T-helper 17 cell (primary cell): ENCODE results near the gene SERTAD2. TPM values are rescaled to one million over a fixed set of nuclear protein-coding genes. Genes with fewer than 3 reads are reported as not detected.

ENCODE experiments used
- ATAC-seq: fragments of 150-1000 bp; cut with Tn5 transposase; 2 replicates; pipeline ENCODE4 v1.10.0; 2021; ENCODE audit warnings: mild to moderate bottlenecking, moderate library complexity
- DNase-seq, 3 donors: peaks; one replicate each; pipeline versions ENCODE4 v3.0.0 to v3.0.0-alpha.2; 2020 to 2021
- H3K9me3 ChIP-seq: one replicate; pipeline ENCODE4 v1.7.0; 2013; ENCODE audit warnings: low read length, mild to moderate bottlenecking; ENCODE audit not compliant: control insufficient read depth, poor library complexity, severe bottlenecking
- H3K27ac Mint-ChIP-seq: one replicate; pipeline ENCODE4 v1.8.0; 2022; ENCODE audit warnings: mild to moderate bottlenecking, moderate library complexity, mixed read lengths
- H3K27me3 Mint-ChIP-seq: one replicate; pipeline ENCODE4 v1.8.0; 2022; ENCODE audit warnings: mixed read lengths
- H3K36me3 Mint-ChIP-seq: one replicate; pipeline ENCODE4 v1.8.0; 2022; ENCODE audit warnings: low read depth, mixed read lengths
- H3K4me1 Mint-ChIP-seq: one replicate; pipeline ENCODE4 v1.8.0; 2022; ENCODE audit warnings: mild to moderate bottlenecking, mixed read lengths
- H3K4me3 Mint-ChIP-seq: one replicate; pipeline ENCODE4 v1.8.0; 2022; ENCODE audit warnings: mild to moderate bottlenecking, moderate library complexity, mixed read lengths
- total RNA-seq, 4 donors: library from RNA in 2 of 4; stranded (reverse) in 2 of 4; gene quantifications; one replicate each; pipeline ENCODE4 v1.2.3 and lab custom pipeline; 2022 to 2026

Gene SERTAD2
- total RNA-seq, 2 donors from 2014 or later, result 26.4 to 31.1 TPM

- no peaks in the 10 kb centered on the region for H3K27me3 Mint-ChIP-seq
- no peaks in the 10 kb centered on the region for H3K9me3 ChIP-seq
- ATAC-seq (no peak), DNase-seq (no peak)
- peaks cover 5% of the 10 kb centered on the region for H3K4me1 Mint-ChIP-seq
- H3K36me3 Mint-ChIP-seq, result peaks cover 4% of the 10 kb centered on the region
- H3K4me3 Mint-ChIP-seq, result no peak overlapping the region
- H3K27ac Mint-ChIP-seq, result no peak overlapping the region
These were observed 31.7 kb upstream of the SERTAD2 start for GRCh38 chr2:64685430-64685829.

- no peak overlapping the region for H3K27ac Mint-ChIP-seq
- peaks cover 4% of the 10 kb centered on the region for H3K36me3 Mint-ChIP-seq
- ATAC-seq (no peak), DNase-seq (no peak)
- H3K4me3 Mint-ChIP-seq, result no peak overlapping the region
- no peaks in the 10 kb centered on the region for H3K9me3 ChIP-seq
- H3K27me3 Mint-ChIP-seq, result no peaks in the 10 kb centered on the region
- H3K4me1 Mint-ChIP-seq, result peaks cover 5% of the 10 kb centered on the region
These were observed 30.2 kb upstream of the SERTAD2 start for GRCh38 chr2:64683771-64684510.

GRCh38 chr2:64681479-64681967 lies 27.8 kb upstream of the SERTAD2 start:
- no peak overlapping the region for H3K4me3 Mint-ChIP-seq
- ATAC-seq (no peak), DNase-seq (no peak)
- no peaks in the 10 kb centered on the region for H3K9me3 ChIP-seq
- H3K27ac Mint-ChIP-seq, result no peak overlapping the region
- H3K4me1 Mint-ChIP-seq, result peaks cover 14% of the 10 kb centered on the region
- H3K27me3 Mint-ChIP-seq, result no peaks in the 10 kb centered on the region
- H3K36me3 Mint-ChIP-seq, result peaks cover 4% of the 10 kb centered on the region

GRCh38 chr2:64679673-64680425 lies 26.1 kb upstream of the SERTAD2 start:
- no peak for DNase-seq
- no peak overlapping the region for H3K27ac Mint-ChIP-seq

GRCh38 chr2:64678771-64679590 lies 25.3 kb upstream of the SERTAD2 start:
- peak overlapping the region; percentile 63 for H3K27ac Mint-ChIP-seq
- no peak overlapping the region for H3K4me3 Mint-ChIP-seq
- H3K36me3 Mint-ChIP-seq, result peaks cover 4% of the 10 kb centered on the region
- no peaks in the 10 kb centered on the region for H3K9me3 ChIP-seq
- H3K27me3 Mint-ChIP-seq, result no peaks in the 10 kb centered on the region
- no peak for DNase-seq
- no peak for ATAC-seq
- peaks cover 14% of the 10 kb centered on the region for H3K4me1 Mint-ChIP-seq

More at GRCh38 chr2:64679673-64680425, 26.1 kb upstream of the SERTAD2 start:
- Mint-ChIP-seq H3K4me3 (no peak overlapping the region), H3K36me3 (peaks cover 4% of the 10 kb centered on the region), H3K4me1 (peaks cover 14% of the 10 kb centered on the region), H3K27me3 (no peaks in the 10 kb centered on the region)
- H3K9me3 ChIP-seq, result no peaks in the 10 kb centered on the region
- no peak for ATAC-seq

GRCh38 chr2:64677530-64677929 lies 23.8 kb upstream of the SERTAD2 start:
- Mint-ChIP-seq H3K4me3 (no peak overlapping the region), H3K4me1 (peaks cover 14% of the 10 kb centered on the region), H3K27ac (no peak overlapping the region), H3K27me3 (no peaks in the 10 kb centered on the region), H3K36me3 (peaks cover 2% of the 10 kb centered on the region)
- H3K9me3 ChIP-seq, result no peaks in the 10 kb centered on the region
- DNase-seq, result no peak
- ATAC-seq, result no peak

- H3K9me3 ChIP-seq, result no peaks in the 10 kb centered on the region
- DNase-seq (no peak), ATAC-seq (no peak)
- H3K4me3 Mint-ChIP-seq, result no peak overlapping the region
- no peak overlapping the region for H3K27ac Mint-ChIP-seq
- H3K27me3 Mint-ChIP-seq, result no peaks in the 10 kb centered on the region
- peaks cover 9% of the 10 kb centered on the region for H3K4me1 Mint-ChIP-seq
- no peaks in the 10 kb centered on the region for H3K36me3 Mint-ChIP-seq
These were observed 22.1 kb upstream of the SERTAD2 start for GRCh38 chr2:64675860-64676259.

- ATAC-seq (no peak), DNase-seq (no peak)
- no peaks in the 10 kb centered on the region for H3K9me3 ChIP-seq
- Mint-ChIP-seq H3K4me3 (no peak overlapping the region), H3K4me1 (peaks cover 6% of the 10 kb centered on the region), H3K27ac (peak overlapping the region; percentile 34), H3K27me3 (no peaks in the 10 kb centered on the region), H3K36me3 (no peaks in the 10 kb centered on the region)
These were observed 19.0 kb upstream of the SERTAD2 start for GRCh38 chr2:64672708-64673107.

- Mint-ChIP-seq H3K36me3 (no peaks in the 10 kb centered on the region), H3K4me1 (peaks cover 17% of the 10 kb centered on the region), H3K4me3 (no peak overlapping the region), H3K27me3 (no peaks in the 10 kb centered on the region), H3K27ac (no peak overlapping the region)
- H3K9me3 ChIP-seq, result no peaks in the 10 kb centered on the region
- ATAC-seq (no peak), DNase-seq (no peak)
These were observed 16.3 kb upstream of the SERTAD2 start for GRCh38 chr2:64670047-64670446.

GRCh38 chr2:64669288-64669687 lies 15.6 kb upstream of the SERTAD2 start:
- no peaks in the 10 kb centered on the region for H3K36me3 Mint-ChIP-seq
- DNase-seq (no peak), ATAC-seq (no peak)
- peaks cover 17% of the 10 kb centered on the region for H3K4me1 Mint-ChIP-seq
- H3K27ac Mint-ChIP-seq, result no peak overlapping the region
- H3K27me3 Mint-ChIP-seq, result no peaks in the 10 kb centered on the region
- H3K9me3 ChIP-seq, result no peaks in the 10 kb centered on the region
- H3K4me3 Mint-ChIP-seq, result no peak overlapping the region

- DNase-seq (no peak), ATAC-seq (no peak)
- H3K4me1 Mint-ChIP-seq, result peaks cover 20% of the 10 kb centered on the region
- peaks cover 2% of the 10 kb centered on the region for H3K36me3 Mint-ChIP-seq
- no peaks in the 10 kb centered on the region for H3K27me3 Mint-ChIP-seq
- no peak overlapping the region for H3K4me3 Mint-ChIP-seq
- no peaks in the 10 kb centered on the region for H3K9me3 ChIP-seq
- H3K27ac Mint-ChIP-seq, result no peak overlapping the region
These were observed 14.8 kb upstream of the SERTAD2 start for GRCh38 chr2:64668542-64668941.

- H3K4me1 Mint-ChIP-seq, result peaks cover 20% of the 10 kb centered on the region
- H3K36me3 Mint-ChIP-seq, result peaks cover 2% of the 10 kb centered on the region
- H3K4me3 Mint-ChIP-seq, result peak overlapping the region; percentile 3
- no peaks in the 10 kb centered on the region for H3K27me3 Mint-ChIP-seq
- H3K27ac Mint-ChIP-seq, result peak overlapping the region; percentile 49
- H3K9me3 ChIP-seq, result no peaks in the 10 kb centered on the region
- no peak for DNase-seq
- ATAC-seq, result no peak
These were observed 13.8 kb upstream of the SERTAD2 start for GRCh38 chr2:64667535-64667934.
